H1 (cell line): ENCODE results near the gene FGD5. TPM values are rescaled to one million over a fixed set of nuclear protein-coding genes. Genes with fewer than 3 reads are reported as not detected.

Experiments
- CTCF ChIA-PET: fragments of 300-600 bp; sonication (Branson Sonifier 250); formaldehyde crosslinking; loops from one replicate; lab custom pipeline; 2021; ENCODE audit not compliant: partially characterized antibody; lab: Charles Lee
- POLR2A ChIA-PET: fragments of 300-600 bp; sonication (Branson Sonifier 250); formaldehyde crosslinking; loops from one replicate; lab custom pipeline; 2021; ENCODE audit warnings: inconsistent platforms; ENCODE audit not compliant: partially characterized antibody; lab: Charles Lee
- DNase-seq, 2 experiments: peaks; one replicate each; pipeline versions ENCODE4 v3.0.0 to v3.0.0-alpha.2; 2010 to 2022; ENCODE audit warnings: low spot score in 2 of 2, low read depth in 1 of 2, mixed read lengths in 1 of 2
- FAIRE-seq: peaks from 2 replicates; lab custom pipeline; 2011; peaks lifted over from hg19 to GRCh38; lab: Jason Lieb, UNC
- H2AFZ ChIP-seq: 2 replicates; pipeline ENCODE4 v1.8.1; 2012; ENCODE audit warnings: low read length, inconsistent platforms
- H2AK5ac ChIP-seq: 2 replicates; pipeline ENCODE4 v1.6.1; 2013; ENCODE audit warnings: low read depth, low read length
- H2BK120ac ChIP-seq: replicated peaks from 2 replicates; pipeline ENCODE3; 2013; ENCODE audit warnings: low read depth, low read length, inconsistent platforms
- H2BK12ac ChIP-seq: 2 replicates; pipeline ENCODE4 v1.6.1; 2013; ENCODE audit warnings: low read depth, low read length
- H2BK15ac ChIP-seq: 2 replicates; pipeline ENCODE4 v1.6.1; 2013; ENCODE audit warnings: low read length
- H2BK20ac ChIP-seq: 2 replicates; pipeline ENCODE4 v1.6.1; 2013; ENCODE audit warnings: low read length
- H2BK5ac ChIP-seq: 2 replicates; pipeline ENCODE4 v1.6.1; 2013; ENCODE audit warnings: low read depth, low read length
- H3K14ac ChIP-seq: 2 replicates; pipeline ENCODE4 v1.6.1; 2013; ENCODE audit warnings: inconsistent platforms; ENCODE audit not compliant: insufficient read length
- H3K18ac ChIP-seq: 2 replicates; pipeline ENCODE4 v1.6.1; 2013; ENCODE audit warnings: low read length; ENCODE audit errors: extremely low read depth
- H3K23ac ChIP-seq: 2 replicates; pipeline ENCODE4 v1.6.1; 2013; ENCODE audit warnings: inconsistent platforms; ENCODE audit not compliant: insufficient read length
- H3K23me2 ChIP-seq: 2 replicates; pipeline ENCODE4 v1.6.1; 2013; ENCODE audit warnings: low read depth, low read length
- H3K27ac ChIP-seq: 2 replicates; pipeline ENCODE4 v1.6.1; 2011; ENCODE audit warnings: low read depth, low read length, inconsistent platforms
- H3K27me3 ChIP-seq, 4 experiments: replicated peaks in 1 of 4; 1 replicate in 1 of 4; 2 replicates in 3 of 4; pipeline versions ENCODE4 v1.6.1 to v1.8.1; 2011 to 2013; ENCODE audit warnings: low read length in 3 of 4, mild to moderate bottlenecking in 3 of 4, inconsistent platforms in 2 of 4, mixed read lengths in 2 of 4, moderate library complexity in 1 of 4; ENCODE audit not compliant: control insufficient read depth in 3 of 4, insufficient read depth in 3 of 4; ENCODE audit errors: extremely low read depth in 1 of 4
- H3K36me3 ChIP-seq, 4 experiments: 2 replicates each; pipeline versions ENCODE4 v1.6.1 to v1.8.1; 2011 to 2013; ENCODE audit warnings: mild to moderate bottlenecking in 4 of 4, low read length in 3 of 4, moderate library complexity in 2 of 4, control low read depth in 1 of 4, inconsistent platforms in 1 of 4; ENCODE audit not compliant: insufficient read depth in 4 of 4, control insufficient read depth in 2 of 4
- H3K4ac ChIP-seq: replicated peaks from 2 replicates; pipeline ENCODE3; 2013; ENCODE audit warnings: low read length, low read depth, mixed read lengths, inconsistent platforms; ENCODE audit not compliant: insufficient read length
- H3K4me1 ChIP-seq, 4 experiments: replicated peaks in 1 of 4; 1 replicate in 1 of 4; 2 replicates in 3 of 4; pipeline versions ENCODE4 v1.6.1 to v1.8.1; 2011 to 2013; ENCODE audit warnings: low read length in 3 of 4, inconsistent platforms in 2 of 4, mixed read lengths in 1 of 4; ENCODE audit not compliant: insufficient read depth in 4 of 4, control insufficient read depth in 3 of 4
- H3K4me2 ChIP-seq, 2 experiments: 2 replicates each; pipeline versions ENCODE4 v1.6.1 to v1.8.1; 2011 to 2013; ENCODE audit warnings: low read depth in 2 of 2, low read length in 2 of 2, control low read depth in 1 of 2, inconsistent platforms in 1 of 2, mild to moderate bottlenecking in 1 of 2; ENCODE audit not compliant: insufficient read depth in 1 of 2
- H3K4me3 ChIP-seq, 4 experiments: fragments of 200-600, 300-600 bp in 1 of 4; sonication (generic), shearing (Covaris generic), sonication (Bioruptor Twin) in 1 of 4; 2 replicates each; pipeline versions ENCODE4 v1.5.1 to v1.8.1; 2011 to 2016; ENCODE audit warnings: low read length in 4 of 4, low read depth in 3 of 4, control low read depth in 2 of 4, inconsistent platforms in 2 of 4, mild to moderate bottlenecking in 2 of 4, mixed read lengths in 1 of 4, moderate library complexity in 1 of 4; ENCODE audit not compliant: insufficient read depth in 2 of 4; ENCODE audit errors: extremely low read depth in 1 of 4
- H3K56ac ChIP-seq: replicated peaks from 2 replicates; pipeline ENCODE3; 2013; ENCODE audit warnings: low read depth, mild to moderate bottlenecking, mixed read lengths, low read length, inconsistent platforms; ENCODE audit not compliant: insufficient read length
- H3K79me1 ChIP-seq: 2 replicates; pipeline ENCODE4 v1.6.1; 2013; ENCODE audit warnings: low read depth, low read length, control low read depth
- H3K79me2 ChIP-seq, 2 experiments: 2 replicates each; pipeline versions ENCODE4 v1.6.1 to v1.8.1; 2012 to 2013; ENCODE audit warnings: low read length in 2 of 2, mild to moderate bottlenecking in 2 of 2, inconsistent platforms in 1 of 2; ENCODE audit not compliant: insufficient read depth in 2 of 2, control insufficient read depth in 1 of 2
- H3K9ac ChIP-seq, 4 experiments: replicated peaks in 1 of 4; 1 replicate in 1 of 4; 2 replicates in 3 of 4; pipeline versions ENCODE4 v1.6.1 to v1.8.1; 2011 to 2013; ENCODE audit warnings: low read depth in 3 of 4, low read length in 3 of 4, control low read depth in 2 of 4, mild to moderate bottlenecking in 2 of 4, moderate library complexity in 2 of 4, inconsistent platforms in 1 of 4; ENCODE audit errors: extremely low read depth in 1 of 4
- H3K9me3 ChIP-seq, 2 experiments: 2 replicates each; pipeline versions ENCODE4 v1.6.1 to v1.8.1; 2012 to 2013; ENCODE audit warnings: mild to moderate bottlenecking in 2 of 2, moderate library complexity in 2 of 2, control low read depth in 1 of 2, inconsistent platforms in 1 of 2, low read depth in 1 of 2, low read length in 1 of 2, mixed read lengths in 1 of 2; ENCODE audit not compliant: insufficient read depth in 2 of 2
- H4K20me1 ChIP-seq, 2 experiments: replicated peaks in 1 of 2; 2 replicates each; pipeline versions ENCODE3 to v1.8.1; 2011 to 2013; ENCODE audit warnings: inconsistent platforms in 2 of 2, low read length in 2 of 2, mild to moderate bottlenecking in 1 of 2; ENCODE audit not compliant: insufficient read depth in 2 of 2, control insufficient read depth in 1 of 2
- H4K5ac ChIP-seq: 2 replicates; pipeline ENCODE4 v1.6.1; 2013; ENCODE audit warnings: low read length, low read depth, mixed read lengths, inconsistent platforms; ENCODE audit not compliant: insufficient read length
- H4K8ac ChIP-seq: 2 replicates; pipeline ENCODE4 v1.8.0; 2013; ENCODE audit warnings: mild to moderate bottlenecking, moderate library complexity, low read length, inconsistent platforms; ENCODE audit not compliant: insufficient read depth; ENCODE audit errors: extremely low read depth
- H4K91ac ChIP-seq: replicated peaks from 2 replicates; pipeline ENCODE3; 2013; ENCODE audit warnings: low read length, mixed read lengths, inconsistent platforms; ENCODE audit not compliant: insufficient read length
- BACH1 ChIP-seq: IDR thresholded peaks from 2 replicates; pipeline ENCODE4 v1.6.1; 2012; ENCODE audit warnings: low read length, improper control_type of control experiment
- BRCA1 ChIP-seq: IDR thresholded peaks from 2 replicates; pipeline ENCODE4 v1.6.1; 2012; ENCODE audit warnings: low read depth, low read length, improper control_type of control experiment
- CREB1 ChIP-seq: IDR thresholded peaks from 2 replicates; pipeline ENCODE4 v1.6.1; 2012; ENCODE audit warnings: inconsistent platforms
- GTF2F1 ChIP-seq: IDR thresholded peaks from 2 replicates; pipeline ENCODE4 v1.6.1; 2012; ENCODE audit warnings: low read depth, low read length, improper control_type of control experiment, borderline replicate concordance
- HDAC2 ChIP-seq, 2 experiments: fragments of 300-600 bp in 1 of 2; sonication (generic) in 1 of 2; IDR thresholded peaks; 2 replicates each; pipeline ENCODE4 v1.6.1; 2011 to 2012; ENCODE audit warnings: low read depth in 2 of 2, low read length in 2 of 2, mild to moderate bottlenecking in 2 of 2, moderate library complexity in 2 of 2, borderline replicate concordance in 1 of 2, inconsistent platforms in 1 of 2
- KDM5A ChIP-seq: fragments of 200-600 bp; IDR thresholded peaks from 2 replicates; pipeline ENCODE4 v1.7.1; 2012; ENCODE audit warnings: mild to moderate bottlenecking, low read length, inconsistent platforms, mixed read lengths
- RXRA ChIP-seq: IDR thresholded peaks from 2 replicates; pipeline ENCODE4 v1.6.1; 2011; ENCODE audit warnings: low read depth, mild to moderate bottlenecking, low read length, moderate library complexity; ENCODE audit not compliant: insufficient read depth
- TCF12 ChIP-seq: IDR thresholded peaks from 2 replicates; pipeline ENCODE4 v1.6.1; 2011; ENCODE audit warnings: low read depth, mild to moderate bottlenecking, low read length
- YY1 ChIP-seq: IDR thresholded peaks from 2 replicates; pipeline ENCODE4 v1.6.1; 2011; ENCODE audit warnings: low read depth, mild to moderate bottlenecking, low read length
- WGBS, 2 experiments: shearing (Covaris generic) in 1 of 2; methylation state at CpG; one replicate each; pipeline versions ENCODE4 v1.1.6 to v1.1.7; 2013 to 2015; ENCODE audit warnings: low lambda C conversion rate in 2 of 2, mixed read lengths in 2 of 2, inconsistent platforms in 1 of 2, low coverage in 1 of 2, missing lambda C conversion rate in 1 of 2; ENCODE audit not compliant: insufficient replicate concordance in 2 of 2, insufficient coverage in 1 of 2, insufficient read length in 1 of 2; ENCODE audit errors: extremely low coverage in 1 of 2, missing lambda C conversion rate in 1 of 2; 5-methylcytosine and 5-hydroxymethylcytosine counted together
- polyA plus RNA-seq, 7 experiments: library from polyadenylated mRNA; depleted of rRNA in 3 of 7; stranded (reverse) in 5 of 7; unstranded in 2 of 7; fragments of >200 nt in 5 of 7; fragments of 200-250 nt in 2 of 7; gene quantifications; 1 replicate in 5 of 7; 2 replicates in 1 of 7; 4 replicates in 1 of 7; pipeline versions ENCODE4 v1.2.1 to v1.2.3, GENCODE V29; 2011 to 2013; ENCODE audit warnings: missing spikeins in 2 of 7, mixed read lengths in 2 of 7
- total RNA-seq: library from RNA; stranded (reverse); fragmentation: NEBNext Ultra II Directional; extraction: Animal tissue kit (Norgen Biotek cat#: 25700); gene quantifications from 2 replicates; pipeline ENCODE4 v1.2.1, GENCODE V29; 2021

Gene FGD5
- total and polyA plus RNA-seq, 2 of the 8 experiments (the other 6 are each of a cell fraction or from before 2014, with no cell fraction given) = 4.7 to 14.3 TPM

- CTCF ChIA-PET = interaction anchor here (0.8 to 9.0 kb wide), 12 partner anchors 9 to 272 kb away, joined by 3 to 129 read pairs (median 11); partner anchors contain the start of gene C3orf20
- Histone ChIP-seq H3K36me3 (no peaks in the 10 kb centered on the region), H3K56ac (no peak overlapping the region)
Observed at GRCh38 chr3:14779069-14779685, 39.6 kb upstream of the FGD5 start.

More at GRCh38 chr3:14779069-14779685, 39.6 kb upstream of the FGD5 start:
- Histone ChIP-seq H3K27me3 (no peaks in the 10 kb centered on the region), H2BK20ac (no peak overlapping the region), H2BK15ac (no peak overlapping the region), H3K9me3 (no peaks in the 10 kb centered on the region), H3K79me1 (no peaks in the 10 kb centered on the region), H4K5ac (no peak overlapping the region), H2BK12ac (no peak overlapping the region), H4K8ac (no peak overlapping the region), H3K4ac (no peak overlapping the region), H4K91ac (no peak overlapping the region), H3K9ac (no peak overlapping the region), H3K23ac (no peak overlapping the region), H3K14ac (no peak overlapping the region), H3K4me3 (no peak overlapping the region), H2BK120ac (no peak overlapping the region), H3K79me2 (no peaks in the 10 kb centered on the region), H3K27ac (no peak overlapping the region), H4K20me1 (no peaks in the 10 kb centered on the region), H2AK5ac (no peak overlapping the region), H3K23me2 (no peaks in the 10 kb centered on the region), H2BK5ac (no peak overlapping the region), H2AFZ (no peak overlapping the region), H3K18ac (no peak overlapping the region), H3K4me2 (no peak overlapping the region), H3K4me1 (peaks cover 4 to 10% (median 5%) of the 10 kb centered on the region in 4 experiments; a peak in 5 of 7 replicates)
- DNase-seq = no peak
- no peak for FAIRE-seq
- no peak for TF ChIP-seq KDM5A
- TF ChIP-seq RXRA = no peak
- TF ChIP-seq YY1 = no peak
- no peak for TF ChIP-seq GTF2F1
- no peak for TF ChIP-seq HDAC2 (IDR thresholded peaks at IDR 0.05; ENCODE audit: borderline replicate concordance in 1 of 2, low read depth in 2 of 2, low read length in 2 of 2)
- TF ChIP-seq TCF12 = no peak
- TF ChIP-seq BRCA1 = no peak
- no peak for TF ChIP-seq CREB1
- TF ChIP-seq BACH1 = no peak
- 91% methylated on average over 2 of the region's 2 CpGs; no CpG with 5 or more reads in 1 of the 2 experiments for WGBS, 2 experiments
- POLR2A ChIA-PET = interaction anchor here (0.7 kb wide), 1 partner anchor 233 kb away, joined by 3 read pairs; no protein-coding TSS in a partner anchor
